Nucleus accumbens (tissue), 56 donors: Measurements from ENCODE around the gene AMPH.
"Not testable (repeated sequence)": the region's sequence is repeated elsewhere in the genome, so short reads cannot be mapped to it uniquely, and the experiment has no call there.

ENCODE experiments used
- DNase-seq, 56 donors: peaks; one replicate each; lab custom pipeline; 2025; lab: John Stamatoyannopoulos, UW

The AMPH gene

GRCh38 chr7:38629651-38630510 is 1.3 kb downstream of the AMPH start:
- DNase-seq = peak in 1 of 56 donors; percentile 1

- DNase-seq = no peak
Measured at GRCh38 chr7:38628630-38629385, 2.4 kb downstream of the AMPH start.

DNA sequence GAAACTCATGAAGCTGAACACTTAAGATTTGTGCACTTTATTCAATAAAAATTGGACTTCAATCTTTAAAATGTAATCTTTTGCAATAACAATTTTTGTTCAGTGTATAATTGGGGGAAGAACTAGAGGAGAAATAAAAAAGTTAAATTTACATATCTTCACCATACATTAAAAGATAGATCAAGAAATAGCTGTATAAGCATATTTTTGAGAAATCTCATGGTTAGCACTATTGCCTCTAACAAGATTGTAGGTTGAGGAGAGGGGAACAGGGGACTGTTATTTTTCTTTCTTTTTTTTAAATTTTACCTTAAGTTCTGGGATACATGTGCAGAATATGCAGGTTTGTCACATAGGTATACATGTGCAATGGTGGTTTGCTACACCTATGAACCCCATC is 5.3 kb downstream of the AMPH start:
- DNase-seq = no peak

GRCh38 chr7:38615665-38616064 is 15.5 kb downstream of the AMPH start:
- DNase-seq = no peak

DNA sequence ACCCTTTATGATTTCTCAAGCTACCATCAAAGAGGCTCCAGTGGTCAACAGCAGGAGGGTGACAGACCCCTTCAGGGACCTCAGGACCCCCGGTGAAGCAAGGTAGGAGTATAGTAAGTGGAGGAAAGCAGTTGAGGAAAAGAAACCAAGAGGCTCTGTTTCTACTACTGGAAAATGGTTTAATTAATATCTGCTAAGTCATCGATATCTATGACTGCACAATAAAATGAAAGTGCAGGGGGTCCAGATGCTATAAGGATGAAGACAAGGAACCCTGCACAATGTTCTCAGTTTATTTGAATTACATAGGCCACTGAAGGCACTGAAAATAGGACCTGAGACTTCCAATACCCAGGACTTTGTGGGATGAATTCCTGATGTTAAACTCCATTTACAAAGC is 23.7 kb downstream of the AMPH start:
- no peak for DNase-seq

- peak in 2 of 56 donors; percentile 3 to 6 for DNase-seq
Measured at GRCh38 chr7:38600741-38601140, 30.4 kb downstream of the AMPH start.

GRCh38 chr7:38594949-38595348 is 36.2 kb downstream of the AMPH start:
- DNase-seq = no peak

DNA sequence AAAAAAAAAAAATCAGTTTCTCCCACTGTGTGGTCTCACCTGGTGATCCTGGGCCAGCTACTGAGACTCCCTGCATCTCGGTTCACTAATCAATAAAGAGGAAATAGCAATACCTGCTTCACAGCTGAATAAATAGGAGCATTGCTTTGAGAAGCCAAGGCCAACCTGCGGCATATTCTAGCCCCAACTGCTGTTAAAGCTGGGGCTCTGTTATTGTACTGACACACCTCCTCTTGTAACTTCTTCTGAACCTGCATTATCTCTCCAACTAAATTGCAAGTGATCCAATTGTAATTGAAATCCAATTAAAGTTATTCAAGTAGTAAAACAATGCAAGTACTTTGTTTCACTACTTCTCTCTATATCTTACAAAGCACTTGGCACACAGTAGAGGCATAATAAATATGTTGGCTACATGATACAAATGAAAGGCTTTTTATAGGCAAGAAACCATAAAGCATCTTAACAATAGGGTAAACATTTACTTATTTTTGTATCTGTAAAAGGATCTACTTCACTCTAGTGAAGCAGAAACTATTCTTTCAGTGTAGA is 38.4 kb downstream of the AMPH start:
- no peak for DNase-seq

DNA sequence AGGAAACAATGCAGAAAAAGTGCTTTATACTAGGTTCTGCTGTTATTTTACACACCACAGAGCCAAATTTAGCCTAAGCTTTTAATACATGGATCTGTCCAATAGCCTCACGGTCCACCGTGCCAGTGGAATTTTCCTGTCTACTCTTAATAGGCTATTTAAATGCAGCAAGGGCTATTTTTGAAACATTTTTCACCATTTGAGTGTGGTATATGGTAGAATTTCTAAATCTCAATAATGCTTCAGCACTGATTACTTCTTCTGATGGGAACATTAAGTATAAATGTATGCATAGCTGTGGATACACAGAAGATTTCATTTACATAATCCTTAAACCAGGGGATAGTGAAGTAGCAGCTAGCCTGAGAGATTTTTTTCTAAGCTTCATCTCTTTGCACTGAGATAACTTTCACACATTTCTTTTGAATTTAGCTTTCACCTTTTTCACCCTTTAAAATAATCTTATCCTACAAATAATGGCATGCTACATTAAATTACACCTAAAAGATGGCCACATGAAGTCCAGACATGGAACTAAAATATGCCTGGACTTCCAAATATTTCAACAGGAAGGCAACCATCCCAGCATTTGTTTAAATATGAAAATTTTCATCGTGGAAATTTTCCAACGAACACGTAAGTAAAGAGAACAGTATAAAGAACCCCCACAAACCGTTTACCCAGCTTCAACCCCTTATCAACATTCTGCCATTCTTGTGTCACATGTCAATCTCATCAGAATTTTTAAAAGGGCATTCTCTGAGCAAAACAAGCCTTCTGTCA is 45.4 kb downstream of the AMPH start:
- DNase-seq = no peak

GRCh38 chr7:38584443-38585210 is 46.5 kb downstream of the AMPH start:
- peak in 1 of 56 donors; percentile 0 for DNase-seq

DNA sequence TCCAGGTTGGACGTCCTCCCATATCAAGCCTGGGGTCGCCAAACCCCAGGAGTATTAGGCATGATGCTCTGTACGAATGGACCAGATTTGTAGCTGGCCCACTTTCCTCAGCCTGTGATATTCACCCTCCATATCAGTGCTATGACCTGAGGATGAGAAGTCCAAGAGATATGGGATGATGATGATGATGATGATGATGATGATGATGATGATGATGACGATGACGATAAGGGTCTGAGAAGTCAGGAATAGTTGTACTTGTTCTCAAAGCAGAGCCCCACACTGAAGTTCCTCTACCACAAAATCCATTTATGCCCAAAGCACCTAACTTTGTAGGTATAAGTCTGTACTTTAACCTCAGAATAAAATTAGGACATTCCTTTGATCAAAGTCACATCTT is 50.7 kb downstream of the AMPH start:
- no peak for DNase-seq

DNA sequence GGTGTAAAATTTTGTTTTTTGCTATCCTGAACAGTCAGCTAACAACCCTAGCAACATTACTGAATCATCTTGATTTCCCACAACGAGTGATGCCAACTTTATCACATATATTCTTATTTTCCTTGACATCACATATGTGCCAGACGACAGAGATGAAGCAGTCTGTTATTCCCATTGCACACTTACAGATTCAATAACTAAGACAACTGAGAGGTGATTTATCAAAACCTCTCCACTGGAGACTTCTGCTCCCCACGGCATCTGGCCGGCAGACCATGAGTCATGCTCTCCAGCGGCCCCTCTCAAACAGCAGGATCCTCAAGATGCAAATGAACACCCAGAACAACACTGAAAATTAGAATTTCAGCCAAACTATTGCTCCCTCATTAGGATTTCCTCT is 57.1 kb downstream of the AMPH start:
- no peak for DNase-seq

DNA sequence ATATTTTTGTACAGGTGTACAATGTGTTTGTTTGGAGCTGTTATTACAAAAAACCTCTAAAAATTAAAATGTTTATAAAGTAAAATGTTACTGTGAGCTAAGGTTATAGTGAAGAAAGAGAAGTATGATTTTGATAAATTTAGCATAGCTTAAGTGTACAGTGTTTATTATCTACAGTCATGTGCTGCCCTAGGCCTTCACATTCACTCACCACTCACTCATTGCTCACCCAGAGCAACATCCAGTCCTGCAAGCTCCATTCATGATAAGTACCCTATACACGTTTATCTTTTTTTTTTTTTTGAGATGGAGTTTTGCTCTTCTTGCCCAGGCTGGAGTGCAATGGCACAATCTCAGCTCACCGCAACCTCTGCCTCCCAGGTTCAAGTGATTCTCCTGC is 59.6 kb downstream of the AMPH start:
- not testable (repeated sequence) for DNase-seq

GRCh38 chr7:38568497-38568896 is 62.7 kb downstream of the AMPH start:
- no peak for DNase-seq

- DNase-seq = no peak
Measured at GRCh38 chr7:38565289-38565688, 65.9 kb downstream of the AMPH start.

- no peak for DNase-seq
Measured at GRCh38 chr7:38563741-38564140, 67.4 kb downstream of the AMPH start.

- DNase-seq = no peak
Measured at GRCh38 chr7:38561166-38561565, 70.0 kb downstream of the AMPH start.

GRCh38 chr7:38558761-38559345 is 72.3 kb downstream of the AMPH start:
- no peak for DNase-seq

DNA sequence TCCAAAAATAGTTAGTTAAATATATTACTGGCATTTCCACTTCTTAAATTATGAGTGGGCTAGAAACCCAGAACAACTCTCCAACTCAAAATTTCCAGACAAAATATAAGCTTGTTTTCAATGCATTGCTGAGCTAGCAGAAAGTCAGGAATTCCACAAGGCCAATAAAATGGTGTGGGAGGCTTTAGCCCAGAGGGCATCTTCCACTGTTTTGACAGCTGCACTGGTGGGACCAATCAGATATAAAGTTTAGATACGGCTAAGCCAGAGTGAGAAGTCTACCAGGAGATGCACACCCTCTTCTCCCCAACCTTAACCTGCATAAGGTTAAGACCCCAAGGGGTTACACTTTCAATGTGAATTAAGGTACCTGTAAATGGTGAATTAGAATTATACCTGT is 76.6 kb downstream of the AMPH start:
- DNase-seq = no peak

DNA sequence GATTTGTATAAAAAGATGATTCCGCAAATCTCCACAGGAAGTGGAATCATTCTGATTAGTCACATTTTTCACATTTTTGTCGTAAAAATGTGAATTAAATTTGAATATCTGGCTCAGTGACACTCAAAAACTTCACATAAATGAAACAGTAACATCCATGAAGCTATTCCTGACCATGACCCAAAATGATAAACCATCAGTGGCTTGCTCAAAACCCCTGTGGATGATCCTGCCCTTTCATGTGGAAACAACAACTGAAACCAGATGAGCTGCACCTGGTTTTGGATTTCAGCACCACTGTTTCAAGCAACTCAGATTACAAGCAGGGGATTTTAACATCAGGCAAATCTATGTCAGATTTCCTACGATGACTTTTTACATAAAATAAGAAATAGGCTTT is 80.3 kb downstream of the AMPH start:
- DNase-seq = no peak
